HG03460 (cell line): ENCODE results near the gene MON1B.
"Not testable (repeated sequence)": the region's sequence is repeated elsewhere in the genome, so short reads cannot be mapped to it uniquely, and the experiment has no call there.

Experiments
- ATAC-seq: cut with Tn5 transposase; IDR thresholded peaks from one replicate; pipeline ENCODE4 v1.9.1; 2021; ENCODE audit not compliant: unreplicated experiment

Gene MON1B

GRCh38 chr16:77238593-77238992 lies 47.6 kb downstream of the MON1B start:
- ATAC-seq = no peak

- ATAC-seq = not testable (repeated sequence)
Measured at GRCh38 chr16:77242471-77242870, 51.5 kb downstream of the MON1B start.

GRCh38 chr16:77246150-77246549 lies 55.2 kb downstream of the MON1B start:
- no peak for ATAC-seq

- no peak for ATAC-seq
Measured at GRCh38 chr16:77250400-77250799, 59.4 kb downstream of the MON1B start.
